GM18498 (cell line): Measurements from ENCODE around the gene MZF1.

ENCODE experiments used
- ATAC-seq: cut with Tn5 transposase; IDR thresholded peaks from one replicate; pipeline ENCODE4 v1.9.1; 2021; ENCODE audit warnings: mild to moderate bottlenecking, moderate library complexity; ENCODE audit not compliant: unreplicated experiment

MZF1 gene

DNA sequence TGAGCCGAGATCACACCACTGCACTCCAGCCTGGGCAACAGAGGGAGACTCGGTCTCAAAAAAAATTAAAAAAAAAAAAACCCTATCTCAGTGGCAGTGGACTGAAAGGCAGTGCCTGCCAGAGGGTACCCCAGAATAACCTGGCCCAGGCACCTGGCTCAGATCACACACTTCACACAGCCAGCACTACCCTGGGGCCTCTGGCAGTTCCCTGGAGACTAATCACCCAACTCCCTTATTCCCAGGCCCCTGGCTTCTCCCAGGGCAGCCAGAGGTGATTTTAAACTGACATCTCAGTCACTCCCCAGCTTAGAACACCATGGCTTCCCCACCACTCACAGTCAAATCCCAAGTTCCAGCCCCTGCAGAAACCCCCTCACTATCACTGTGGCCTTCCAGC lies 57.9 kb downstream of the MZF1 start:
- ATAC-seq: no peak

DNA sequence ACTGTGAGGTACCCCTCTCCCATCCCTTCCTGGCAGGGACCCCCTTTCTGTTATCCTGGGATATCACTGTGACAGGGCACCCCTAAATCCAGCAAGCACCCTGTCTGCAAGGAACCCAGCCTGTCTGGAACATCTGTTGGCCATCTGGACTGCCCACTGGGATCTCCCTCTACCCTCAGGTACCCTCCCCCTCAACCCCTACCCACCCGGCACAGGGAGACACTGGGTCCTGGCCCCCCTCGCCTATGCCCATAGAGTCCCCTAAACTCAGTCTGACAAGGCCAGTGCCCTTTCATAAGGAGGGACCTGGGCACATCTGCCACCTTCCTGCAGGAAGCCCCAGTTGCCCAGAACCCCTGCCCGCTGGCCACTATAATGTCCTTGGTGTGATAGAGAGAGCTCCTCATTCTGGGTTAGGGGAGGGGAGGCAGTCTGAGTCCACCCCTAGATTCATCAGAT lies 58.5 kb downstream of the MZF1 start:
- ATAC-seq: no peak

DNA sequence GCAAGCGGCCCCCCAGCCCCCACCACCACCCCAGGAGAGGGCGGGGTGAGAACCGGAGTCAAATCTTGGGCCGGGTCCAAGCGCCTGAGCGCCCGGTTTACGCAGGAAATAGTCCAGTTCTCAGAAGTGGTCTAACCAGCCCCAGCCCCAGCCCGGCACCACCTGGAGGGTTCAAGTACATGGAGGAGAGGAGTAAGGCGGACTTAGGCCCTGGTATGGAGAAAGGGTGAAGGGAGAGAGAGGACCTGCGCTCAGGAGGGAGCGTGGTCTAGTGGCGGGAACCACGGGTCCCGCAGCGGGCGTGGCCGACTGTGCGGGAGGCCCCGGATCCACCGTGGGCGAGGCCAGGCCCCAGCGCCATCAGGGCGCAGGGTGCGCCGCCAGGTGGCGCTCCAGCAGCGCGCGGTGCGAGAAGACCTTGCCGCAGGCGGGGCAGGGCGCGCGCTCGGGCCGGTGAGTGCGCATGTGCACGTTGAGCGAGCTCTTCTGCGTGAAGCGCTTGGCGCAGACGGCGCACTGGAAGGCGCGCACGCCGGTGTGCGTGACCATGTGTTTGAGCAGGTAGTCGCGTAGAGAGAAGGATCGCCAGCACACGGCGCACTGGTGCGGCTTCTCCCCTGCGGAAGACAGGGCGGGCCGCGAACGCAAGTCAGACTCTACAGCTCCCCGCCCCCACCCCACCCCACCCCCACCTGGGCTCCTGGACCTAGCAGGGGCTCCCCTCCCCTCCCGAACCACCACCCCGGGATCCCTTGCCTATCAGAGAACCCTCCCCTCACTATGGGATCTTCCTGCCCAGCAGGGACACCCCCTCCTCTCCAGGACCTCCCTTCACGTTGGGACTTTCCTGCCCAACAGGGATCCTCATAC lies 59.2 kb downstream of the MZF1 start:
- peak; percentile 81 for ATAC-seq

DNA sequence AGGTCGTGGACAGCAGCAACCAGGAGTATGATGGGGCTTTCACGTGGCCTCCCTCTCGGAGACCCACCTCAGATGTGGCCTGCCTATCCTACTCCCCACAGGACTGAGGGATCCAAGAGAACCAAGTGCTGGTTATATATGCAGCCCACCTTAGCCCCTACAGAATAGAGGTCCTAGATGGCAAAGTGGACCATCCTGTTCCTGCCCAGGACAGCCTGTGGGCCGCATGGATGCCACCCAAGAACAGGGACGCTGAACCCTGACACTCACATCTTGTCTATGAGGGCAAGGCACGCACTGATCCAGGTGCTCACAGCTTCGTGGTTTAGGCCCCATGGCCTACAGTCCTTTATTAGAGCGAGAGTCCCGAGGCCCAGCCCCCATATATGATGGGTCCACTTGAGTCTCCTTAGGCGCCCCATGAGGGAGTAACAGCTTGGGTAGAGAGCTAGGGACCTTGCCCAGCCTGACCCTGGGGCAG lies 59.9 kb downstream of the MZF1 start:
- peak; percentile 2 for ATAC-seq
